Activated CD4-positive, alpha-beta T cell treated with anti-CD3 and anti-CD28 coated beads, Interleukin-2, amount 10 ng/mL, durations not matched to agents 24 days and 14 days (primary cell): ENCODE results near the gene TNFRSF1A. TPM values are rescaled to one million over a fixed set of nuclear protein-coding genes. Genes with fewer than 3 reads are reported as not detected.

Experiments
- DNase-seq: peaks from one replicate; pipeline ENCODE4 v3.0.0; 2022
- H3K27ac Mint-ChIP-seq: one replicate; pipeline ENCODE4 v1.8.0; 2022; ENCODE audit warnings: mild to moderate bottlenecking, mixed read lengths
- H3K27me3 Mint-ChIP-seq: one replicate; pipeline ENCODE4 v1.8.0; 2022; ENCODE audit warnings: mixed read lengths
- H3K36me3 Mint-ChIP-seq: one replicate; pipeline ENCODE4 v1.8.0; 2022; ENCODE audit warnings: low read depth, mild to moderate bottlenecking, mixed read lengths
- H3K4me1 Mint-ChIP-seq: one replicate; pipeline ENCODE4 v1.8.0; 2021; ENCODE audit warnings: mixed read lengths
- H3K4me3 Mint-ChIP-seq: one replicate; pipeline ENCODE4 v1.8.0; 2022; ENCODE audit warnings: mild to moderate bottlenecking, moderate library complexity, mixed read lengths
- H3K9me3 Mint-ChIP-seq: one replicate; pipeline ENCODE4 v1.8.0; 2021; ENCODE audit warnings: mixed read lengths
- intact Hi-C: fragments of 100-400 bp; cut with micrococcal nuclease; formaldehyde crosslinking; loops from one replicate; pipeline ENCODE4 v1.15.1; 2023
- total RNA-seq: library from RNA; stranded (reverse); gene quantifications from 2 replicates; pipeline ENCODE4 v1.2.3, GENCODE V29; 2022

Gene TNFRSF1A
- total RNA-seq, 1 donor from 2014 or later = 52.7 TPM

- H3K9me3 Mint-ChIP-seq = no peaks in the 10 kb centered on the region
- H3K4me3 Mint-ChIP-seq = no peak overlapping the region
- DNase-seq = peak; percentile 71
- intact Hi-C loops = no loop called here
- H3K36me3 Mint-ChIP-seq = no peaks in the 10 kb centered on the region
- H3K27ac Mint-ChIP-seq = peak overlapping the region; percentile 51
- H3K4me1 Mint-ChIP-seq = peaks cover 8% of the 10 kb centered on the region
- H3K27me3 Mint-ChIP-seq = peaks cover 21% of the 10 kb centered on the region
Observed at GRCh38 chr12:6312529-6313325, 29.1 kb downstream of the TNFRSF1A start.

- Mint-ChIP-seq H3K4me3 (no peak overlapping the region), H3K27me3 (peaks cover 24% of the 10 kb centered on the region), H3K27ac (peak overlapping the region; percentile 25), H3K36me3 (no peaks in the 10 kb centered on the region), H3K9me3 (no peaks in the 10 kb centered on the region), H3K4me1 (peaks cover 6% of the 10 kb centered on the region)
- intact Hi-C loops = no loop called here
- DNase-seq = peak; percentile 55
Observed at GRCh38 chr12:6311822-6312528, 29.9 kb downstream of the TNFRSF1A start.

GRCh38 chr12:6310771-6311610, 30.9 kb downstream of the TNFRSF1A start:
- peaks cover 24% of the 10 kb centered on the region for H3K27me3 Mint-ChIP-seq
- H3K36me3 Mint-ChIP-seq = no peaks in the 10 kb centered on the region

GRCh38 chr12:6307529-6307928, 34.3 kb downstream of the TNFRSF1A start:
- Mint-ChIP-seq H3K27ac (no peak overlapping the region), H3K4me1 (peaks cover under 1% of the 10 kb centered on the region), H3K4me3 (no peak overlapping the region), H3K27me3 (peaks cover 39% of the 10 kb centered on the region), H3K9me3 (no peaks in the 10 kb centered on the region), H3K36me3 (no peaks in the 10 kb centered on the region)
- intact Hi-C loops = no loop called here
- no peak for DNase-seq

More at GRCh38 chr12:6310771-6311610, 30.9 kb downstream of the TNFRSF1A start:
- H3K4me3 Mint-ChIP-seq = no peak overlapping the region
- peaks cover 6% of the 10 kb centered on the region for H3K4me1 Mint-ChIP-seq
- no peak for DNase-seq
- no peaks in the 10 kb centered on the region for H3K9me3 Mint-ChIP-seq
- intact Hi-C loops = no loop called here
- no peak overlapping the region for H3K27ac Mint-ChIP-seq

GRCh38 chr12:6306599-6307220, 35.2 kb downstream of the TNFRSF1A start:
- DNase-seq = no peak
- no peaks in the 10 kb centered on the region for H3K36me3 Mint-ChIP-seq
- H3K9me3 Mint-ChIP-seq = no peaks in the 10 kb centered on the region
- H3K4me1 Mint-ChIP-seq = no peaks in the 10 kb centered on the region
- intact Hi-C loops = no loop called here
- no peak overlapping the region for H3K4me3 Mint-ChIP-seq
- peaks cover 39% of the 10 kb centered on the region for H3K27me3 Mint-ChIP-seq
- no peak overlapping the region for H3K27ac Mint-ChIP-seq

GRCh38 chr12:6306151-6306550, 35.7 kb downstream of the TNFRSF1A start:
- no peak overlapping the region for H3K27ac Mint-ChIP-seq
- H3K4me3 Mint-ChIP-seq = no peak overlapping the region
- DNase-seq = no peak
- peaks cover 38% of the 10 kb centered on the region for H3K27me3 Mint-ChIP-seq
- intact Hi-C loops = no loop called here
- H3K4me1 Mint-ChIP-seq = no peaks in the 10 kb centered on the region
- H3K9me3 Mint-ChIP-seq = no peaks in the 10 kb centered on the region
- H3K36me3 Mint-ChIP-seq = no peaks in the 10 kb centered on the region

GRCh38 chr12:6303071-6303470, 38.8 kb downstream of the TNFRSF1A start:
- no peak for DNase-seq
- Mint-ChIP-seq H3K4me3 (no peak overlapping the region), H3K36me3 (no peaks in the 10 kb centered on the region), H3K4me1 (no peaks in the 10 kb centered on the region), H3K27me3 (peaks cover 34% of the 10 kb centered on the region), H3K9me3 (no peaks in the 10 kb centered on the region), H3K27ac (no peak overlapping the region)
- intact Hi-C loops = no loop called here

- DNase-seq = no peak
- Mint-ChIP-seq H3K36me3 (no peaks in the 10 kb centered on the region), H3K4me1 (no peaks in the 10 kb centered on the region), H3K4me3 (no peak overlapping the region), H3K27me3 (peaks cover 32% of the 10 kb centered on the region), H3K9me3 (no peaks in the 10 kb centered on the region), H3K27ac (no peak overlapping the region)
- intact Hi-C loops = no loop called here
Observed at GRCh38 chr12:6302621-6303020, 39.3 kb downstream of the TNFRSF1A start.

- H3K4me1 Mint-ChIP-seq = no peaks in the 10 kb centered on the region
- intact Hi-C loops = no loop called here
- no peak overlapping the region for H3K27ac Mint-ChIP-seq
- no peak for DNase-seq
- no peaks in the 10 kb centered on the region for H3K36me3 Mint-ChIP-seq
- H3K9me3 Mint-ChIP-seq = no peaks in the 10 kb centered on the region
- no peak overlapping the region for H3K4me3 Mint-ChIP-seq
- peaks cover 28% of the 10 kb centered on the region for H3K27me3 Mint-ChIP-seq
Observed at GRCh38 chr12:6301721-6302120, 40.2 kb downstream of the TNFRSF1A start.

- H3K4me3 Mint-ChIP-seq = no peak overlapping the region
- no peaks in the 10 kb centered on the region for H3K36me3 Mint-ChIP-seq
- H3K27me3 Mint-ChIP-seq = peaks cover 23% of the 10 kb centered on the region
- peaks cover 3% of the 10 kb centered on the region for H3K4me1 Mint-ChIP-seq
- H3K27ac Mint-ChIP-seq = no peak overlapping the region
- H3K9me3 Mint-ChIP-seq = no peaks in the 10 kb centered on the region
- intact Hi-C loops = no loop called here
- DNase-seq = no peak
Observed at GRCh38 chr12:6297170-6297569, 44.7 kb downstream of the TNFRSF1A start.

GRCh38 chr12:6295094-6295811, 46.6 kb downstream of the TNFRSF1A start:
- no peaks in the 10 kb centered on the region for H3K9me3 Mint-ChIP-seq
- no peak overlapping the region for H3K27ac Mint-ChIP-seq
- intact Hi-C loops = no loop called here
- no peak for DNase-seq
- peaks cover 3% of the 10 kb centered on the region for H3K4me1 Mint-ChIP-seq
- no peaks in the 10 kb centered on the region for H3K36me3 Mint-ChIP-seq
- no peak overlapping the region for H3K4me3 Mint-ChIP-seq
- H3K27me3 Mint-ChIP-seq = peaks cover 16% of the 10 kb centered on the region

- Mint-ChIP-seq H3K4me1 (peaks cover 3% of the 10 kb centered on the region), H3K27me3 (peaks cover 16% of the 10 kb centered on the region), H3K36me3 (no peaks in the 10 kb centered on the region), H3K4me3 (no peak overlapping the region), H3K27ac (no peak overlapping the region), H3K9me3 (no peaks in the 10 kb centered on the region)
- DNase-seq = no peak
- intact Hi-C loops = no loop called here
Observed at GRCh38 chr12:6294156-6295093, 47.5 kb downstream of the TNFRSF1A start.
